SK-N-MC (cell line): ENCODE data around the gene SH3PXD2B.

ENCODE experiments used
- EZH2 ChIP-seq: fragments of 200-600 bp; sonication (generic); IDR thresholded peaks from one replicate; pipeline ENCODE4 v1.6.1; 2017; ENCODE audit warnings: antibody characterized with exemption
- FOXP2 ChIP-seq: optimal IDR thresholded peaks from 2 replicates; pipeline ENCODE3; 2011; ENCODE audit warnings: mild to moderate bottlenecking, moderate library complexity; ENCODE audit not compliant: insufficient read depth; ENCODE audit errors: extremely low read length, control extremely low read depth
- POLR2AphosphoS5 ChIP-seq: IDR thresholded peaks from 2 replicates; pipeline ENCODE4 v1.6.1; 2012; ENCODE audit warnings: mild to moderate bottlenecking, low read depth, low read length, borderline replicate concordance

- TF ChIP-seq POLR2AphosphoS5, result no peak
- no peak for TF ChIP-seq EZH2
- TF ChIP-seq FOXP2, result no peak
These were observed 76.5 kb downstream of the SH3PXD2B start for GRCh38 chr5:172377856-172378255.
